ENCODE measurements around the gene PIGU. TPM values are rescaled to one million over a fixed set of nuclear protein-coding genes. Genes with fewer than 3 reads are reported as not detected.

PIGU gene
- polyA plus RNA-seq, 1 of the 3 experiments (the other 2 are of a cell fraction), result 40.3 TPM

- TF ChIP-seq SIN3A (IDR thresholded peaks at IDR 0.05; ENCODE audit: borderline replicate concordance, low read depth, low read length) (no peak), RXRA (IDR thresholded peaks at IDR 0.05; ENCODE audit: borderline replicate concordance, low read depth) (no peak), EP300 (IDR thresholded peaks at IDR 0.05; ENCODE audit: borderline replicate concordance in 1 of 2, low read depth in 1 of 2, low read length in 1 of 2) (no peak), GATA2 (CRISPR knock-in tag; IDR thresholded peaks at IDR 0.05) (no peak), EZH2phosphoT487 (IDR thresholded peaks at IDR 0.05; ENCODE audit: borderline replicate concordance, low read depth) (no peak), TCF12 (IDR thresholded peaks at IDR 0.05) (no peak), FOXM1 (IDR thresholded peaks at IDR 0.05; ENCODE audit: low read depth) (no peak), RFX5 (IDR thresholded peaks at IDR 0.05; ENCODE audit: low read length) (no peak), JUND (IDR thresholded peaks at IDR 0.05) (no peak)
- TF ChIP-seq, protein P1, sequence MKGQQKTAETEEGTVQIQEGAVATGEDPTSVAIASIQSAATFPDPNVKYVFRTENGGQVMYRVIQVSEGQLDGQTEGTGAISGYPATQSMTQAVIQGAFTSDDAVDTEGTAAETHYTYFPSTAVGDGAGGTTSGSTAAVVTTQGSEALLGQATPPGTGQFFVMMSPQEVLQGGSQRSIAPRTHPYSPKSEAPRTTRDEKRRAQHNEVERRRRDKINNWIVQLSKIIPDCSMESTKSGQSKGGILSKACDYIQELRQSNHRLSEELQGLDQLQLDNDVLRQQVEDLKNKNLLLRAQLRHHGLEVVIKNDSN (IDR thresholded peaks at IDR 0.05; ENCODE audit: borderline replicate concordance, low read depth), result no peak
- TF ChIP-seq, protein P2, sequence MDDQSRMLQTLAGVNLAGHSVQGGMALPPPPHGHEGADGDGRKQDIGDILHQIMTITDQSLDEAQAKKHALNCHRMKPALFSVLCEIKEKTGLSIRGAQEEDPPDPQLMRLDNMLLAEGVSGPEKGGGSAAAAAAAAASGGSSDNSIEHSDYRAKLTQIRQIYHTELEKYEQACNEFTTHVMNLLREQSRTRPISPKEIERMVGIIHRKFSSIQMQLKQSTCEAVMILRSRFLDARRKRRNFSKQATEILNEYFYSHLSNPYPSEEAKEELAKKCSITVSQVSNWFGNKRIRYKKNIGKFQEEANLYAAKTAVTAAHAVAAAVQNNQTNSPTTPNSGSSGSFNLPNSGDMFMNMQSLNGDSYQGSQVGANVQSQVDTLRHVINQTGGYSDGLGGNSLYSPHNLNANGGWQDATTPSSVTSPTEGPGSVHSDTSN (IDR thresholded peaks at IDR 0.05), result no peak
- TF ChIP-seq, protein P3, sequence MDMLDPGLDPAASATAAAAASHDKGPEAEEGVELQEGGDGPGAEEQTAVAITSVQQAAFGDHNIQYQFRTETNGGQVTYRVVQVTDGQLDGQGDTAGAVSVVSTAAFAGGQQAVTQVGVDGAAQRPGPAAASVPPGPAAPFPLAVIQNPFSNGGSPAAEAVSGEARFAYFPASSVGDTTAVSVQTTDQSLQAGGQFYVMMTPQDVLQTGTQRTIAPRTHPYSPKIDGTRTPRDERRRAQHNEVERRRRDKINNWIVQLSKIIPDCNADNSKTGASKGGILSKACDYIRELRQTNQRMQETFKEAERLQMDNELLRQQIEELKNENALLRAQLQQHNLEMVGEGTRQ (IDR thresholded peaks at IDR 0.05; ENCODE audit: borderline replicate concordance, low read depth, low read length), result no peak
- H3K27ac ChIP-seq (ENCODE audit: low read depth in 2 of 2, low read length in 1 of 2), result no peak overlapping the region
- H4K20me1 ChIP-seq (ENCODE audit: insufficient read depth), result no peaks in the 10 kb centered on the region
- H3K4me2 ChIP-seq, result no peak overlapping the region
- H3K4me3 ChIP-seq (ENCODE audit: low read depth in 2 of 2, low read length in 1 of 2), result no peak overlapping the region
- H3K36me3 ChIP-seq (replicated peaks in 1 of 2; ENCODE audit: control insufficient read depth in 1 of 2, insufficient read depth in 2 of 2, low read length in 1 of 2), result peaks cover 0 to 13% of the 10 kb centered on the region in 2 experiments
- no peak for DNase-seq
- H3K9me3 ChIP-seq, result no peaks in the 10 kb centered on the region
- no peaks in the 10 kb centered on the region for H3F3A ChIP-seq (replicated peaks; ENCODE audit: insufficient read depth)
- H3K79me2 ChIP-seq (ENCODE audit: insufficient read depth), result no peaks in the 10 kb centered on the region
- ChIA-PET POLR2A (no interaction called here), CTCF (no interaction called here)
- 88% methylated on average over 13 of the region's 13 CpGs for WGBS (ENCODE audit: low lambda C conversion rate)
- no peaks in the 10 kb centered on the region for H3K27me3 ChIP-seq (ENCODE audit: insufficient read depth)
- no peaks in the 10 kb centered on the region for H3K4me1 ChIP-seq (ENCODE audit: control insufficient read depth in 1 of 2, insufficient read depth in 2 of 2, low read depth in 1 of 2, low read length in 1 of 2)
- no peaks in the 10 kb centered on the region for H3K9me2 ChIP-seq
- H2AFZ ChIP-seq (ENCODE audit: low read depth), result no peak overlapping the region
- no peak overlapping the region for H3K9ac ChIP-seq
These were observed 55.2 kb downstream of the PIGU start for GRCh38 chr20:34621383-34622367.

GRCh38 chr20:34621036-34621343 lies 55.9 kb downstream of the PIGU start:
- Histone ChIP-seq H3K27me3 (ENCODE audit: insufficient read depth) (no peaks in the 10 kb centered on the region), H3F3A (replicated peaks; ENCODE audit: insufficient read depth) (no peaks in the 10 kb centered on the region), H3K36me3 (replicated peaks in 1 of 2; ENCODE audit: control insufficient read depth in 1 of 2, insufficient read depth in 2 of 2, low read length in 1 of 2) (peaks cover 0 to 13% of the 10 kb centered on the region in 2 experiments), H3K9me2 (no peaks in the 10 kb centered on the region), H4K20me1 (ENCODE audit: insufficient read depth) (no peaks in the 10 kb centered on the region), H3K4me3 (ENCODE audit: low read depth in 2 of 2, low read length in 1 of 2) (no peak overlapping the region), H3K27ac (ENCODE audit: low read depth in 2 of 2, low read length in 1 of 2) (no peak overlapping the region), H3K4me2 (no peak overlapping the region), H2AFZ (ENCODE audit: low read depth) (no peak overlapping the region), H3K9me3 (no peaks in the 10 kb centered on the region), H3K9ac (no peak overlapping the region), H3K4me1 (ENCODE audit: control insufficient read depth in 1 of 2, insufficient read depth in 2 of 2, low read depth in 1 of 2, low read length in 1 of 2) (no peaks in the 10 kb centered on the region), H3K79me2 (ENCODE audit: insufficient read depth) (no peaks in the 10 kb centered on the region)
- ChIA-PET POLR2A (no interaction called here), CTCF (no interaction called here)
- no peak for DNase-seq
- TF ChIP-seq JUND (IDR thresholded peaks at IDR 0.05) (no peak), YY1 (IDR thresholded peaks at IDR 0.05; ENCODE audit: low read depth) (no peak), FOSL2 (IDR thresholded peaks at IDR 0.05; ENCODE audit: borderline replicate concordance, low read depth) (no peak), SMC3 (IDR thresholded peaks at IDR 0.05; ENCODE audit: low read depth, low read length) (no peak), POLR2AphosphoS5 (IDR thresholded peaks at IDR 0.05; ENCODE audit: low read depth, low read length) (no peak), IRF3 (IDR thresholded peaks at IDR 0.05; ENCODE audit: low read depth, low read length) (no peak), SIN3A (IDR thresholded peaks at IDR 0.05; ENCODE audit: borderline replicate concordance, low read depth, low read length) (no peak), CTCF (IDR thresholded peaks at IDR 0.05) (no peak), RCOR1 (IDR thresholded peaks at IDR 0.05; ENCODE audit: low read length) (no peak)
- TF ChIP-seq, protein P3 (IDR thresholded peaks at IDR 0.05; ENCODE audit: borderline replicate concordance, low read depth, low read length), result no peak
- TF ChIP-seq, protein P4, sequence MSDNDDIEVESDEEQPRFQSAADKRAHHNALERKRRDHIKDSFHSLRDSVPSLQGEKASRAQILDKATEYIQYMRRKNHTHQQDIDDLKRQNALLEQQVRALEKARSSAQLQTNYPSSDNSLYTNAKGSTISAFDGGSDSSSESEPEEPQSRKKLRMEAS (IDR thresholded peaks at IDR 0.05; ENCODE audit: low read depth), result no peak
